ENCODE results near the gene RCAN1.

- no peak for TF ChIP-seq CTCF (conservative IDR thresholded peaks at IDR 0.05; ENCODE audit: low read length)
- no peak for TF ChIP-seq EZH2phosphoT487 (IDR thresholded peaks at IDR 0.05; ENCODE audit: borderline replicate concordance, low read depth, low read length)
Observed at GRCh38 chr21:34518301-34518700, 96.6 kb downstream of the RCAN1 start.

Measured in OCI-LY7 (cell line).